Measurements from ENCODE around the gene DHRS13.

DNA sequence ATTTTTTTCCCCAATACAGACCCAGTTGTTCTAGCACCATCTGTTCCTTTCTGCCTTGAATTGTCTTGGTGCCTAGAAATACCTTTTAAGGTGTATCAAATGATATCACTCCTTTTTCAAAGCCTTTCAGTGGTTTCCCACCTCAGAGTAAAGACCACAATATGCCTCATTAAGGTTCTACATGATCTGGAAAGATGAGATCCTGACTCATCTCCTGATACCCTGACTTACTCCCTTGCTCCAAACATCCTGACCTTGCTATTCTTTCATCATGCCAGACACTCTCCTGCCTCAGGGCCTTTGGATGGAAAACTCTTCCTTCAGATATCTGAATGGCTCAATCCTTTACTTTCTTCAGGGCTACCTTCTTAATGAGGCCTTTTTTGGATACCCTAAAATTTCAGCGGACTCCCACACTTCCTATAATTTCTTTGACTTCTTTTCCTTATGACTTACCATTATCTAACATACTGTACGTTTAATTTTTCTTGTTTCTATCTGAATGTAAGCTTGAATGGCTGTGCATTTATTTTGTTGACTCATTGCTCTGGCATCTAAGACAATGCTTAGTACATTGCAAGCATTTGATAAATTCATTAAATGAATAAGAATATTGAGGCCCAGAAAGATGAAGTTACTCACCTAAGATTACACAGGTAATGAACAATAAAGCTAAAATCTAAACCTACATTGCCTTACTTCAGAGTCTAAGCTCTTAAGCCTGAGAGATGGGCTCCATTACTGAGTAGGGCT is 24.5 kb downstream of the DHRS13 start:
- TF ChIP-seq, protein P1, sequence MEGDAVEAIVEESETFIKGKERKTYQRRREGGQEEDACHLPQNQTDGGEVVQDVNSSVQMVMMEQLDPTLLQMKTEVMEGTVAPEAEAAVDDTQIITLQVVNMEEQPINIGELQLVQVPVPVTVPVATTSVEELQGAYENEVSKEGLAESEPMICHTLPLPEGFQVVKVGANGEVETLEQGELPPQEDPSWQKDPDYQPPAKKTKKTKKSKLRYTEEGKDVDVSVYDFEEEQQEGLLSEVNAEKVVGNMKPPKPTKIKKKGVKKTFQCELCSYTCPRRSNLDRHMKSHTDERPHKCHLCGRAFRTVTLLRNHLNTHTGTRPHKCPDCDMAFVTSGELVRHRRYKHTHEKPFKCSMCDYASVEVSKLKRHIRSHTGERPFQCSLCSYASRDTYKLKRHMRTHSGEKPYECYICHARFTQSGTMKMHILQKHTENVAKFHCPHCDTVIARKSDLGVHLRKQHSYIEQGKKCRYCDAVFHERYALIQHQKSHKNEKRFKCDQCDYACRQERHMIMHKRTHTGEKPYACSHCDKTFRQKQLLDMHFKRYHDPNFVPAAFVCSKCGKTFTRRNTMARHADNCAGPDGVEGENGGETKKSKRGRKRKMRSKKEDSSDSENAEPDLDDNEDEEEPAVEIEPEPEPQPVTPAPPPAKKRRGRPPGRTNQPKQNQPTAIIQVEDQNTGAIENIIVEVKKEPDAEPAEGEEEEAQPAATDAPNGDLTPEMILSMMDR (IDR thresholded peaks at IDR 0.05 in 4 of 5, conservative IDR thresholded peaks at IDR 0.05 in 1 of 5): no peak
- no peak for TF ChIP-seq POLR2A (IDR thresholded peaks at IDR 0.05)
